GM12878 (cell line): ENCODE measurements around the gene CYP26C1. TPM values are rescaled to one million over a fixed set of nuclear protein-coding genes. Genes with fewer than 3 reads are reported as not detected.

Source experiments
- ATAC-seq: fragments of 200-7000 bp; cut with Tn5 transposase; 3 replicates; pipeline ENCODE4 v1.9.1; 2020; ENCODE audit warnings: mild to moderate bottlenecking, moderate library complexity
- BruUV-seq: library from RNA; stranded (reverse); fragments of 400-500 nt; replicated peaks from 2 replicates; lab custom pipeline; 2021; lab: Mats Ljungman, UMichigan
- CTCF ChIA-PET: fragments of 300-600 bp; sonication (Branson Sonifier 250); formaldehyde crosslinking; extraction: SDS; loops from one replicate; lab custom pipeline; 2021; ENCODE audit warnings: inconsistent platforms; lab: Yijun Ruan, JAX
- POLR2A ChIA-PET: fragments of 350-600 bp; formaldehyde crosslinking; extraction: SDS; loops from one replicate; lab custom pipeline; 2021; ENCODE audit warnings: inconsistent platforms; lab: Charles Lee
- RAD21 ChIA-PET: fragments of 300-600 bp; sonication (Branson Sonifier 250); formaldehyde crosslinking; loops from one replicate; lab custom pipeline; 2023; ENCODE audit warnings: antibody characterized with exemption; ENCODE audit not compliant: unreplicated experiment; lab: Charles Lee
- SMC1A ChIA-PET: fragments of 300-600 bp; sonication (Branson Sonifier 250); formaldehyde crosslinking; loops from one replicate; lab custom pipeline; 2023; ENCODE audit not compliant: unreplicated experiment, uncharacterized antibody; lab: Charles Lee
- DNase-seq: peaks from one replicate; pipeline ENCODE4 v3.0.0-alpha.2; 2011; ENCODE audit warnings: low read depth, low spot score
- FAIRE-seq: peaks from 3 replicates; lab custom pipeline; 2011; peaks lifted over from hg19 to GRCh38; lab: Jason Lieb, UNC
- H2AFZ ChIP-seq: 2 replicates; pipeline ENCODE4 v1.6.0; 2011; ENCODE audit warnings: low read depth, low read length, control low read depth; ENCODE audit not compliant: control insufficient read depth
- H3K27ac ChIP-seq: 2 replicates; pipeline ENCODE4 v1.5.1; 2011; ENCODE audit warnings: control low read depth; ENCODE audit not compliant: control insufficient read depth, insufficient read depth
- H3K27me3 ChIP-seq, 2 experiments: replicated peaks in 1 of 2; 2 replicates each; pipeline versions ENCODE4 v1.6.0 to v1.6.1; 2011; ENCODE audit warnings: low read length in 1 of 2; ENCODE audit not compliant: control insufficient read depth in 2 of 2, insufficient read depth in 2 of 2
- H3K36me3 ChIP-seq, 2 experiments: 2 replicates each; pipeline ENCODE4 v1.5.1; 2011; ENCODE audit warnings: low read length in 1 of 2; ENCODE audit not compliant: control insufficient read depth in 2 of 2, insufficient read depth in 2 of 2
- H3K4me1 ChIP-seq: 2 replicates; pipeline ENCODE4 v1.6.1; 2011; ENCODE audit warnings: mild to moderate bottlenecking, low read length, moderate library complexity, mixed read lengths; ENCODE audit not compliant: control insufficient read depth, insufficient read depth
- H3K4me2 ChIP-seq: 2 replicates; pipeline ENCODE4 v1.6.0; 2011; ENCODE audit warnings: control low read depth; ENCODE audit not compliant: control insufficient read depth, insufficient read depth
- H3K4me3 ChIP-seq: fragments of 200-600 bp; sonication (generic); 2 replicates; pipeline ENCODE4 v1.5.1; 2016
- H3K79me2 ChIP-seq: 2 replicates; pipeline ENCODE4 v1.6.0; 2011; ENCODE audit warnings: low read length; ENCODE audit not compliant: control insufficient read depth, insufficient read depth
- H3K9ac ChIP-seq: 2 replicates; pipeline ENCODE4 v1.8.0; 2011; ENCODE audit warnings: low read length, control low read depth, mixed read lengths; ENCODE audit not compliant: control insufficient read depth, insufficient read depth
- H3K9me3 ChIP-seq: replicated peaks from 3 replicates; pipeline ENCODE4 v1.5.1; 2011; ENCODE audit warnings: mild to moderate bottlenecking, low read length; ENCODE audit not compliant: control insufficient read depth, insufficient read depth
- H4K20me1 ChIP-seq: 2 replicates; pipeline ENCODE4 v1.6.0; 2011; ENCODE audit not compliant: control insufficient read depth, insufficient read depth
- BCL3 ChIP-seq: IDR thresholded peaks from 2 replicates; pipeline ENCODE4 v1.6.1; 2011; ENCODE audit warnings: borderline replicate concordance, low read depth, mild to moderate bottlenecking, moderate library complexity, low read length; ENCODE audit not compliant: insufficient read depth, poor library complexity, severe bottlenecking
- FOXM1 ChIP-seq: IDR thresholded peaks from 2 replicates; pipeline ENCODE4 v1.6.1; 2012; ENCODE audit warnings: low read depth, mild to moderate bottlenecking, inconsistent platforms, low read length, moderate library complexity
- GATAD2B ChIP-seq: fragments of 450-650 bp; conservative IDR thresholded peaks from 2 replicates; pipeline ENCODE4 v1.6.1; 2017; ENCODE audit warnings: low read depth, mild to moderate bottlenecking, moderate library complexity
- PAX5 ChIP-seq: IDR thresholded peaks from 2 replicates; pipeline ENCODE4 v1.6.1; 2011; ENCODE audit warnings: low read depth, low read length, borderline replicate concordance
- SMAD5 ChIP-seq: IDR thresholded peaks from 2 replicates; pipeline ENCODE4 v1.6.1; 2016; ENCODE audit warnings: antibody characterized with exemption, low read depth
- YBX1 ChIP-seq: fragments of 450-650 bp; IDR thresholded peaks from 2 replicates; pipeline ENCODE4 v1.6.1; 2016; ENCODE audit warnings: antibody characterized with exemption
- YY1 ChIP-seq: IDR thresholded peaks from 2 replicates; pipeline ENCODE4 v1.6.1; 2011; ENCODE audit warnings: low read depth, mild to moderate bottlenecking, low read length
- ZNF207 ChIP-seq: fragments of 450-650 bp; IDR thresholded peaks from 2 replicates; pipeline ENCODE4 v1.6.1; 2014; ENCODE audit warnings: antibody characterized with exemption, mild to moderate bottlenecking, borderline replicate concordance
- ZNF217 ChIP-seq: fragments of 450-650 bp; IDR thresholded peaks from 2 replicates; pipeline ENCODE4 v1.6.1; 2017; ENCODE audit warnings: antibody characterized with exemption, mild to moderate bottlenecking
- WGBS: methylation state at CpG from one replicate; pipeline ENCODE4 v1.1.6; 2016; ENCODE audit warnings: low lambda C conversion rate; ENCODE audit not compliant: insufficient replicate concordance, insufficient coverage; ENCODE audit errors: missing lambda C conversion rate; 5-methylcytosine and 5-hydroxymethylcytosine counted together
- in situ Hi-C: fragments of 300-500 bp; cut with MboI; formaldehyde crosslinking; loops from 9 replicates; pipeline ENCODE4 v1.14.3; 2018; ENCODE audit warnings: mixed read lengths
- intact Hi-C: fragments of 100-400 bp; cut with micrococcal nuclease; formaldehyde crosslinking; loops from one replicate; pipeline ENCODE4 v1.14.2; 2022; ENCODE audit not compliant: unreplicated experiment
- polyA plus RNA-seq, 11 experiments: library from polyadenylated mRNA; depleted of rRNA in 4 of 11; unstranded in 6 of 11; stranded (reverse) in 5 of 11; fragments of >200 nt; fragmentation: Nextera tagmentation in 4 of 11; fragmentation: Illumina TruSeq in 1 of 11; extraction: Ambion mirVana in 4 of 11; extraction: Trizol in 1 of 11; gene quantifications; 1 replicate in 1 of 11; 2 replicates in 10 of 11; pipeline versions ENCODE4 v1.2.1 to v1.2.3, GENCODE V29; 2011 to 2016; ENCODE audit warnings: inconsistent platforms in 2 of 11, missing spikeins in 2 of 11, low read depth in 1 of 11
- total RNA-seq, 4 experiments: library from RNA; depleted of rRNA in 3 of 4; stranded (reverse); fragments of >200 nt in 3 of 4; fragmentation: Illumina TruSeq in 1 of 4; extraction: Trizol in 1 of 4; gene quantifications; 2 replicates each; pipeline versions ENCODE4 v1.2.1 to v1.2.3, GENCODE V29; 2013 to 2021

The CYP26C1 gene
- total and polyA plus RNA-seq, 10 of the 15 experiments (the other 5 are each of a cell fraction or from before 2014, with no cell fraction given): under 0.01 to 0.08 TPM; not detected in 8

- H4K20me1 ChIP-seq: no peaks in the 10 kb centered on the region; the same call in 1 of the 2 replicates
- no peaks in the 10 kb centered on the region for H3K79me2 ChIP-seq
- SMC1A ChIA-PET: no interaction called here
- RAD21 ChIA-PET: no interaction called here
- POLR2A ChIA-PET: no interaction called here
- no peaks in the 10 kb centered on the region for H3K9me3 ChIP-seq
- intact Hi-C loops: loop anchor here (10.0 kb wide), 2 partner anchors 188 to 432 kb away; no protein-coding TSS in a partner anchor
- H2AFZ ChIP-seq: no peak overlapping the region
- H3K36me3 ChIP-seq: no peaks in the 10 kb centered on the region
- BruUV-seq: no TSS peak
- no peak overlapping the region for H3K9ac ChIP-seq
- H3K27ac ChIP-seq: no peak overlapping the region
- H3K4me3 ChIP-seq: peak overlapping the region; percentile 55; the same call in 1 of the 2 replicates
- DNase-seq (no peak), ATAC-seq (no peak), FAIRE-seq (no peak)
- WGBS: 17% methylated on average over 31 of the region's 34 CpGs
- H3K4me2 ChIP-seq: peak overlapping the region; percentile 62
- peaks cover 29 to 42% of the 10 kb centered on the region in 2 experiments for H3K27me3 ChIP-seq
- H3K4me1 ChIP-seq: peaks cover 18% of the 10 kb centered on the region
- in situ Hi-C loops: no loop called here
- no peak for TF ChIP-seq FOXM1
- TF ChIP-seq ZNF207: no peak
- TF ChIP-seq ZNF217: no peak
- no peak for TF ChIP-seq YBX1
- TF ChIP-seq GATAD2B: no peak
- no peak for TF ChIP-seq SMAD5
- TF ChIP-seq YY1: no peak
- no peak for TF ChIP-seq PAX5
- TF ChIP-seq BCL3: no peak
- CTCF ChIA-PET: no interaction called here
Measured at GRCh38 chr10:93072713-93073538, 12.3 kb downstream of the CYP26C1 start.
